GM23338 (cell line): ENCODE measurements around the gene KLHDC8B.

Source experiments
- CTCF ChIP-seq, 2 experiments: fragments of 200-600 bp in 1 of 2; sonication (generic) in 1 of 2; conservative IDR thresholded peaks; 2 replicates each; pipeline versions ENCODE4 v1.5.1 to v1.6.1; 2016 to 2017; ENCODE audit warnings: antibody characterized with exemption in 2 of 2, low read depth in 2 of 2, mild to moderate bottlenecking in 2 of 2, moderate library complexity in 1 of 2
- EZH2 ChIP-seq: fragments of 200-600 bp; sonication (generic); IDR thresholded peaks from one replicate; pipeline ENCODE4 v1.8.0; 2017; ENCODE audit warnings: antibody characterized with exemption, mild to moderate bottlenecking, low read depth; ENCODE audit not compliant: unreplicated experiment
- POLR2AphosphoS5 ChIP-seq: IDR thresholded peaks from 2 replicates; pipeline ENCODE4 v1.6.1; 2016; ENCODE audit warnings: antibody characterized with exemption, low read depth
- REST ChIP-seq: IDR thresholded peaks from one replicate; pipeline ENCODE4 v1.6.1; 2018; ENCODE audit warnings: antibody characterized with exemption; ENCODE audit not compliant: unreplicated experiment

DNA sequence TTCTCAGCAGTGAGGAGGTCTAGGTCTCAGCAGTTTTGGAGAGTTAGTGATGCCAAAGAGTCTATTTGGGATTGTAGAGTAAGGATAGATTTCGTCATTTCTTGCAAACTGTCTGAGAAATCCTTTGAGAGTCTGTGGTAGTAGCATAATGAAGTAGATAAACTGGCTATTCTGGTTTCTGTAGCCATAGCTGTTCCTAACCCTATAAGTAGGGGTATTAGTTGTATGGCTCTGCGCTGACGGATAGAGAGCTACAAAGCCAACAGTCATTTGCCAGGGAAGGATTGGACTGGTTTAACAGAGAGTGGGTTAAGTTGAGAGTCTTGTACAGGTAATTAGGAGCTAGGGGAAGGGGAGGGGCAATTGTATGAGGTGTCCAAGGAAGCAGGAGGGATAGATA lies 50.6 kb downstream of the KLHDC8B start:
- TF ChIP-seq EZH2 (no peak), CTCF (conservative IDR thresholded peaks at IDR 0.05; ENCODE audit: low read depth in 2 of 2) (no peak), REST (no peak), POLR2AphosphoS5 (no peak)
